IPS-18c (cell line): ENCODE data around the gene SMC5.
"Not testable (repeated sequence)": the region's sequence is repeated elsewhere in the genome, so short reads cannot be mapped to it uniquely, and the experiment has no call there.

Experiments
- H3K4me3 ChIP-seq: 2 replicates; pipeline ENCODE4 v1.7.0; 2013; ENCODE audit warnings: low read depth, mild to moderate bottlenecking, low read length, moderate library complexity; ENCODE audit not compliant: insufficient read depth
- H3K9me3 ChIP-seq: one replicate; pipeline ENCODE4 v1.6.1; 2013; ENCODE audit warnings: mild to moderate bottlenecking, low read length, moderate library complexity; ENCODE audit not compliant: control insufficient read depth, insufficient read depth

SMC5 gene

DNA sequence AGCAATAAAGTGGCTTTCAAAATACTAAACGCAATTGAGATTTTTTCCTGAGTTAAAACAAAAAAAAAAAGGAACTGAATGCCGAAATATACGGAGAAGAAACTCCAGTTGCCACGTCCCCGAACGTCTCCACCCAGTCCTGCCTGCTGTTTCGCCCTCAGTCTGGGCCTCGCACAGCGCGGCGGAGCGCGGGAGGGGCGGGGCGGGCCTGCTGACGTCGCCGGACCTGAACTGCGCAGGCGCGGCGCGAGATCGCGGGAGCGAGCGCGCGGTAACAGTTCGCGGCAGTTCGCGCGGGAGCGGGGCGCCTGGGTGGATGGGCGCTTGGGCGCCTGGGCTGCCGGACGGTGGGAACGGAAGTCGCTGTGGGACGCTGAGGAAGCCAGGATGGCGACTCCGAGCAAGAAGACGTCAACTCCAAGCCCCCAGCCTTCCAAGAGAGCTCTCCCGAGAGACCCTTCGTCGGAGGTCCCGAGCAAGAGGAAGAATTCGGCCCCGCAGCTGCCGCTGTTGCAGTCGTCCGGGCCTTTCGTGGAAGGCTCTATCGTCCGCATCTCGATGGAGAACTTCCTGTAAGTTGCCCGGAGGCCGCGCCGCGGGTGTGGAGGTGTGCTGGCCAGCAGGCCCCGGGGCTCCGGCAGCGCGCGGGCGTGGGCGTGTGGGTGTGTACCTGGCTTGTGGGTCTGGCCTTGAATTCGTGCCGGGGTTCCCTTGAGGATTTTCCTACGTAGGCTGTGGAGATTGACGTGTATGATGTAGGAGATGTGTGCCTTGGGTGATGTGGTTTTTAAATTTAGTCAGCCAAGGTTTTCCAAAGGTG is at the start of gene SMC5:
Gene SMC5 (plus strand): TSS at position 287 of the 820 bp plus-strand sequence. CDS start 101 bp downstream, at position 388.
- H3K9me3 ChIP-seq, result no peaks in the 10 kb centered on the region
- H3K4me3 ChIP-seq, result peak within 1 kb of the TSS; percentile 89

DNA sequence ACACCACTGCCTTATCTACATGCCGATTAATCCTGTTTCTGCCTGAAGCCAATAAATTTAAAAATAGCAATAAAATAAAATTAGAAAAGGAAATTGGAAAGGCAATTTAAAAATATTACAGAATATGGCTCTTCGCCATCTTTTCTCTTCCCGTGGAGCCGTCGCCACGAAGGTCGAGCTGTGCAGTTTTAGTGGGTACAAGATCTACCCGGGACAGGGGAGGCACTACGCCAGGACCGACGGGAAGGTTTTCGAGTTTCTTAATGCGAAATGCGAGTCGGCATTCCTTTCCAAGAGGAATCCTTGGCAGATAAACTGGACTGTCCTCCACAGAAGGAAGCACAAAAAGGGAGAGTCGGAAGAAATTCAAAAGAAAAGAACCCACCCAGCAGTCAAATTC is 41.7 kb upstream of the SMC5 start:
- H3K4me3 ChIP-seq, result no peak overlapping the region
- H3K9me3 ChIP-seq, result peaks cover 7% of the 10 kb centered on the region

DNA sequence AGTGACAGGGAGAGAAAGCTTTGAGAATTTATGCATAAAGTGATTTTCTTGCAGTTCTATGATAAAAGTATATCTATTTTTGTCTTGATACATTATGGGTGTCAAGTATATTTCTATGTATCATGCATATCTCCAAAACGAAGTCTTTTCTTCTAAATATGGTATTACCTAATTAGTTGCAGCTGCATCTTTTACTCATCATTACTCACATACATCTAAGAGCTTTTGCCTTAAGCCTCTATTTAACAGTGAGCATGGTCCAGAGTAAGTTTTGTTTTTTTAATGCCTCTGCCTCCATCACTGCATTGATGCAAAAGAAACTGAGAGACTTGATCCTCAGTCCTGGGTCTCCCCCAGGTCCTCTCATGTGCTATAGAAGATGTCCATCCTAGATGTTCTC is 40.0 kb upstream of the SMC5 start:
- H3K4me3 ChIP-seq, result no peak overlapping the region
- no peaks in the 10 kb centered on the region for H3K9me3 ChIP-seq

DNA sequence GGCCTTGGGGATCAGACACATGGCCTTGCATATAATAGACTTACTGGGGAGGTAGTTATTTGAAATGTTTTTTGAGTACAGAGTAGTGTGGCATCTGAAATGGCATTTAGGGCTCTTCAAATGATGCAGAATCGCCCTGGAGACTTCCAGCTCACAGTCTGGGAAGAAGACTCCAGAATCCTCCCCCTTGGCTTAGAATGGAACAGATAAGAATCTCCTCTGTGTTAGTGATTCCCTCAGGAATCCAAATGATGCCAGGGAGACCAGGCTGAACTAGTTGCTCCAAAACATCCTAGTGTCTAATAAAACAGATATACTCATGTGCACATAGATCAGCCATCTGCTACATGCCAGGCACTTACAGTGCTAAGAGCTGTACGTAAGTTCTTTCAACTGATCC is 38.6 kb upstream of the SMC5 start:
- Histone ChIP-seq H3K9me3 (no peaks in the 10 kb centered on the region), H3K4me3 (no peak overlapping the region)

DNA sequence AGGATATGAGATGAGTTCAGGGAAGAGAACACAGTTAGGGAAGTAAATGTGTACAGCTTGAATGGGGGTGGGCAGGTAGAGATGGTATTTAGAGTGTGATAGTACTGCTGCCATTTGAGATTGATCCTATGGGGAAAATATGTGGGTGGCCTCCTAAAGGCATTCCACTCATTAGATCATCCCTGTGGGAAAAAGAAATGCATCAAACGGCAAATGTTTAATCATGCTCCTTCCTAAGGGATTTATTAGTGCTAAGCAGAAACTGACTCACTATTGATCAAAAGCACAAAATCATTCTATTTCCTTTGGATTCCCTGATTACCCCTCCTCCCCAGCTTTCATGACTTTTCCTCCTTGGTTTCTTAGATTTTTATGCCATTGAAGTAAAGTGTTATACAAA is 36.4 kb upstream of the SMC5 start:
- H3K9me3 ChIP-seq, result no peaks in the 10 kb centered on the region
- H3K4me3 ChIP-seq, result no peak overlapping the region

DNA sequence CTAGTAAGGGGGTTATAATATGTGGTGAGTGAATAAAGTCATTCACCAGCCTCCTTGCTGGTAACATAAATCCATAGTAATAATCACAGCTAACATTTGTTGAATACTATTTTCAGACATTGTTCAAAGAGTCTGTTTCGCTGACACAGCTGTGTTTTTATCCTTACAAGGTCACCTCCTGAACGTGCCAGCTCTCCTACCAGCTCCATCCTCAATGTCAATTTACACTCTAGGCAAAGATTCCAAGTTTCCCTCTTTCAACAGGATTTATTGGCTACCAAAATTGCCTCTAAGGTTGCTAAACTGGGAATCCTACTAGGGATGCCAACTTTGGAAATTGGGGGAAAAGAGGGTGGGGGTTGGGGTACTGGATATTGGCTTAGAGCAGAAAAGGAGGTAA is 30.7 kb upstream of the SMC5 start:
- Histone ChIP-seq H3K9me3 (no peaks in the 10 kb centered on the region), H3K4me3 (no peak overlapping the region)

DNA sequence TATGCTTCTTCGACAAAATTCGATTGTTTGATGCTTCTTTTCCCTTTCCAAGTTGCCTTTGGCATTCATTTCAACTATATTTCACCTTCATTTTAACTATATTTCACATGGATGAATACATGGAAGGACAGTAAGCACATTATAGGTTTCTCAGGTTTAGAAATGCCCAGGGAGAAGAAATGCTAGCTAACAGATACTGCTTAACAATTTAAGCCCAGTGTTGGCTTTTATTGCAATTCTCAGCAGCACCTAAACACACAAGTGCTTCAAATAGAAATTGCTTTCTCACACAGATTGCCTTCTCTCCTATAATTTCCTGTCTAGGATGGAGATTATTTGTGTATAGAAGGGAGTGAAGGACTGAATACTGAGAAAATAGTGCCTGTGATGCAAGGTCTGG is 30.2 kb upstream of the SMC5 start:
- Histone ChIP-seq H3K4me3 (no peak overlapping the region), H3K9me3 (peaks cover under 1% of the 10 kb centered on the region)

DNA sequence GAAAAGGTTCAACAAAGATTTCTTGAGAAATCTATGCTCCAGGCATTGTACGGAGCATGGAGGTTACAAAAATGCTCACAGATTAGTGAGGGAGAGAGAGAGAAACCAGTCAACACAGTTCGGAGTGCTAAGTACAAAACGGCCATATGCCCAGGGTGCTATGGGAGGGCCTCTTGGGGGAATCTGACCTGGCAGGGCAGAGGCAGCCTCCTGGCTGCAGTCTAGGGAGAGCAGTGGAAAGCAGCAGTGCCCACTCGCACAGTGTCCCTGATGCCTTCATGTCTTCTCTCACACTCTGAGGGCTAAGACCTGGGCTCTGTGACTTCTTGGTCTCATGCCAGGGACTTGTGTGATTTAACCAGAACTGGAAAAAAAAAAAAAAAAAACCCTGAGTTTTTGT is 29.8 kb upstream of the SMC5 start:
- H3K9me3 ChIP-seq, result peaks cover 2% of the 10 kb centered on the region
- no peak overlapping the region for H3K4me3 ChIP-seq

DNA sequence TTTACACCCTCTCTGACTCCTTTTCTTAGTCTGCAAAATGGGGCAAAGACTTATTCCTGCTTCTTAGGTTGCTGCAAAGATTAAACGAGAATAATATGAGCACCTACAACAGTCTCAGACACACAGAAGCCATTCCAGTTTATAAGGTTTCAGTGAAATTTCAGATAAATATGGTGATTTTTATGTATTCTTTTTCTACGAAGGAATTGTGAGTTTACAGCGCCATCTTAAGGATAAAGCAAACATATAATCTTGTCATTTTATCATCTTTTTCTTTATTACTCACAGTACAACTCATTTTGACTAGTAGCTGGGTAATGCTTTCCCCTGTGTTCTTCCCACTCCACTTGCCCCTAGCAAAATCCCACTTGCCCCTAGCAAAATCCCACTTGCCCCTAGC is 29.2 kb upstream of the SMC5 start:
- Histone ChIP-seq H3K9me3 (peaks cover 2% of the 10 kb centered on the region), H3K4me3 (no peak overlapping the region)

DNA sequence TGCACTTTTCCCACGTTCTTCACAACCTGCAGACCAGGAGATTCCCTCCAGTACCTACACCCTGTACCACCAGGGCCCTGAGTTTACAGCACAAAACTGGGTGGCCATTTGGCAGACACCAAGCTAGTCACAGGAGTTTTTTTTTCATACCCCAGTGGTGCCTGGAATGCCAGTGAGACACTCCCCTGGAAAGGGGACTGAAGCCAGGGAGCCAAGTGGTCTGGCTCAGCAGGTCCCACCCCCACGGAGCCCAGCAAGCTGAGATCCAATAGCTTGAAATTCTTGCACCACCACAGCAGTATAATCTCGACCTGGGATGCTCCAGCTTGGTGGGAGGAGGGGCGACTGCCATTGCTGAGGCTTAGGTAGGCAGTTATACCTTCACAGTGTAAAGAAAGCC is 26.3 kb upstream of the SMC5 start:
- peaks cover 2% of the 10 kb centered on the region for H3K9me3 ChIP-seq
- no peak overlapping the region for H3K4me3 ChIP-seq

DNA sequence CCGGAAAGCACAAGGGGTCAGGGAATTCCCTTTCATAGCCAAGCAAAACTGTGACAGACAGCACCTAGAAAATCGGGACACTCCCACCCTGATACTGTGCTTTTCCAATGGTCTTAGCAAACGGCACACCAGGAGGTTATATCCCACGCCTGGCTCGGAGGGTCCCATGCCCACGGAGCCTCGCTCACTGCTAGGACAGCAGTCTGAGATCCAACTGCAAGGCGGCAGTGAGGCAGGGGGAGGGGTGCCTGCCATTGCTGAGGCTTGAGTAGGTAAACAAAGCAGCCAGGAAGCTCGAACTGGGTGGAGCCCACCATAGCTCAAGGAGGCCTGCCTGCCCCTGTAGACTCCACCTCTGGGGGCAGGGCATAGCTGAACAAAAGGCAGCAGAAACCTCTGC is 24.6 kb upstream of the SMC5 start:
- not testable (repeated sequence) for H3K4me3 ChIP-seq

DNA sequence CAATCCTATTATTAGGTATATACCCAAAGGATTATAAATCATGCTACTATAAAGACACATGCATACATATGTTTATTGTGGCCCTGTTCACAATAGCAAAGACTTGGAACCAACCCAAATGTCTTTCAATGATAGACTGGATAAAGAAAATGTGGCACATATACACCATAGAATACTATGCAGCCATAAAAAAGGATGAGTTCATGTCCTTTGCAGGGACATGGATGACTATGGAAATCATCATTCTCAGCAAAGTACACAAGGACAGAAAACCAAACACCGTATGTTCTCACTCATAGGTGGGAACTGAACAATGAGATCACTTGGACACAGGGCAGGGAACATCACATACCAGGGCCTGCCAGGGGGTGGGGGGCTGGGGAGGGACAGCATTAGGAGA is 12.8 kb upstream of the SMC5 start:
- H3K9me3 ChIP-seq, H3K4me3 ChIP-seq: not testable (repeated sequence)

More for the DNA sequence above, 24.6 kb upstream of the SMC5 start:
- H3K9me3 ChIP-seq, result not testable (repeated sequence)

DNA sequence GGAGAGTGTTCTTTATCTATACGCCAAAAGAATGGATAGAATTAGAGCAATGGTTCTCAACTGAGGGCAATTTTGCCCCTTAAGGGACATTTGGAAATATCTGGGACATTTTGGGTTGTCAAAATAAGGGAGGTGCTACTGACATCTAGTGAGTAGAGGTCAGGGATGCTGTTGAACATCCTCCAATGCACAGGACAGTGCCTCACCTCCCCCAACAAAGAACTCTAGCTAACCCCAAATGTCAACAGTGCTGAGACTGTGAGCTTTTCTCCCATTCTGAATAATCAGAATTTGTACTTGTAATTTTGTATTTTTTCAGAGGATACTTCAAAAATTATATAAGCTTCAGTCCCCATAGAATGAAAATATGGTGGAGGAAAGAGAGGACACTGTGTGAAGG is 8.6 kb upstream of the SMC5 start:
- Histone ChIP-seq H3K9me3 (peaks cover 2% of the 10 kb centered on the region), H3K4me3 (no peak overlapping the region)

DNA sequence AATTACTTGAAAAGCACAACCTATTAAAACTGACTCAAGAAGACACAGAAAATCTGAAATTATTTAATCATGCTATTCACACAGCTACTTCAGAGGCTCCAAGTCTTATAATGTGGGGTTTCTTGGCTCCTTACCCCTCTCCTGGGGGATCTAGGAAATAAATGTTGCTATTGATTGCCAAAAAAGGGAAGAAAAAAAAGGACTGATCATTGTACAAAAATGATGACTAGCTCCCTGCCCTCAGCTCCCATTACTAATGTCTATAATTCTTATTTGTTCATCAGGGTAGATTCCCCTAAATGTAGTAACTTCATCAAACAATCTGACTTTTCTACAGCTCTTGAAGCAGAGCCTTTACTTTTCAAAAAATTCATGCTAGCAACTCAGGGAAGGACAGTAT is 3.3 kb upstream of the SMC5 start:
- H3K4me3 ChIP-seq, result no peak overlapping the region

DNA sequence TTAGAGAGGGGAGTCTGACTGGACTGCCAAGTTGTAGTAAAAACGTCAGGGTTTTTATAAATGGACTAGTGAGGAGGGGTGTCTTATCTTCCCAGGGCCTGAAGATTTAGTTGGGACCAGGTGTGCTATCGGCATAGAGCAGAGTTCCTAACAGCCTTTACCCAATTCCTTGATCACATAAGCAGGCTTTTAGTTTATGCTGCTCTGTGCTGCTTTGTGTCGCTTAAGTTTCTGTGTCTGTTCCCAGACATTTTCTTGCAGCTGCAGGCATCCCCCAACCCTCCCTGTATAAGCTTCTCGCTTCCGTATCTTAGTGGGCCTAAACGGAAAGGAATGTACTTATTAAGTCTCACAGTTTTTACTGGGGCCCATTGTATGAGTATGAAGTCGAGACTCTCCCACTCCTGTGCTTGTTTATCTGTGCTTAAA is 2.6 kb upstream of the SMC5 start:
- Histone ChIP-seq H3K4me3 (no peak overlapping the region), H3K9me3 (no peaks in the 10 kb centered on the region)

More for the DNA sequence above, 3.3 kb upstream of the SMC5 start:
- peaks cover 2% of the 10 kb centered on the region for H3K9me3 ChIP-seq

DNA sequence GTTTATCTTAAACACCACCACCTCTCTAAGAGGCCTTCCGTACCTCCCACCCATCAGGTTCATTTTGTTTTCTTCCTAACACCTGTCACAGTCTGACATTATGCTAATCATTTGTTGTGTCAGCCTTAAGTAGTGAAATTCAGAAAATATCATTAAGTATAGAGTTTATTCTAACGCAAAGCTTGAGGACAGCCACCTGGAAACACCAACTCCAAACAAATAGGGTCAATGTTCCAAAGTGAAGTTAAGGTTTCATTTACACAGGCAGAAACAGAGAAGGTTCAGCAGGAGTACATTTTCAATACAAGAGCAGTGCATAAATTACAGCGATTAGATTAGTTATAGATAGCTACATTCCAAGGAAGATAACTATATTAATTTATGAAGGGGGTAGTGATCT is 1.3 kb upstream of the SMC5 start:
- Histone ChIP-seq H3K9me3 (no peaks in the 10 kb centered on the region), H3K4me3 (no peak overlapping the region)

DNA sequence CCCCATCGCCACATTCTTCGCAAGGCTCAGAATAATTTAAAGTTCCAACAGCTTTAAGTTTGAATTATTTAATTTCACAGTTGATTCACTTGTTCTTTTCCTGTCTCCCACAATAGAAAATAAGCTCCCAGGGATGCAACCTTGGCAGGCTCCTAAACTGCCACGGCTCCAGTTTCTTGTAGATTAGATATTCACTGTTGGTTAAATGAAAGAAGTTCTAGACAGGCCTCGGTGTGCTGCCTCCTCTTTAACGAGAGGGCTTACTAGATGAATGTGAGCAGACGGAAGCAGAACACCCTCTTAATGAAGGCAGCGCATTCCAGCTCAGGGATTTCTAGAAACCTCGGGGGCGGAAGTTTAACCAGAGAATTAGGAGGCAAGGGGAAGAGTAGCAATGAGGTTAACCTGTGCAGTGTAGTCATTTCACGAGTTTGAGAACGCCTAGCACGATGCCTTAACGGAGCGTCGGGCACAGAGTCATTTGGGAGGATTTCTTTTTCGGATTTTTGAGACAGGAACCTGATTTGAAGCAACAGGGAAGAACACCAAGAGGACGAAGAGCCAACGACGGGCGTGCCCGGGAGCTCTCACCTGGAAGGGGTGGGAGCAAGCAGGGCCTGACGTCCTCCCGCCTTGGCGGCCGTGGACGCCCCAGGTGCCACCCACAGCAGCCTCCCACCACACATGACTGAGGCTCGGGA is 637 bp upstream of the SMC5 start:
- Histone ChIP-seq H3K4me3 (peak overlapping the region; percentile 89), H3K9me3 (no peaks in the 10 kb centered on the region)

DNA sequence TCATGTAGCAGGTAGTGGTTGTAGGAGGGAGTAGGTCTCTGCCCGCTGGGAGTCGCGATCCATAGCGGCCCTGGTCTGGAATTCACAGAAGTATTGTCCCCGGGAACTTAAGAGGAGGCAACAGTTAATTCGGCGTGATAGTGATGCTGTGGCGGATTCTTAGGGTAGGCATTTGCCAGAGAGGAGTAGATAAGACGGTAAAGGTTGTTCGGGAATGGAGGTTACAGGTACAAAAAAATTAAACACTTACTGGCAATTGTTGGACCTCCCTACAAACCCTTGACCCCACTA is 679 bp downstream of the SMC5 start:
- no peaks in the 10 kb centered on the region for H3K9me3 ChIP-seq
- H3K4me3 ChIP-seq, result peak overlapping the region; percentile 89
